HG03025 (cell line): ENCODE measurements around the gene PCDHB12.
"Not testable (repeated sequence)": the region's sequence is repeated elsewhere in the genome, so short reads cannot be mapped to it uniquely, and the experiment has no call there.

ENCODE experiments used
- ATAC-seq: cut with Tn5 transposase; IDR thresholded peaks from one replicate; pipeline ENCODE4 v1.9.1; 2021; ENCODE audit warnings: mild to moderate bottlenecking, moderate library complexity; ENCODE audit not compliant: unreplicated experiment, low FRiP score

The PCDHB12 gene

GRCh38 chr5:141208478-141208877 is at the start of gene PCDHB12:
PCDHB12 (plus strand) TSS chr5:141208719; CDS start chr5:141208908, 189 bp downstream.
- no peak for ATAC-seq

DNA sequence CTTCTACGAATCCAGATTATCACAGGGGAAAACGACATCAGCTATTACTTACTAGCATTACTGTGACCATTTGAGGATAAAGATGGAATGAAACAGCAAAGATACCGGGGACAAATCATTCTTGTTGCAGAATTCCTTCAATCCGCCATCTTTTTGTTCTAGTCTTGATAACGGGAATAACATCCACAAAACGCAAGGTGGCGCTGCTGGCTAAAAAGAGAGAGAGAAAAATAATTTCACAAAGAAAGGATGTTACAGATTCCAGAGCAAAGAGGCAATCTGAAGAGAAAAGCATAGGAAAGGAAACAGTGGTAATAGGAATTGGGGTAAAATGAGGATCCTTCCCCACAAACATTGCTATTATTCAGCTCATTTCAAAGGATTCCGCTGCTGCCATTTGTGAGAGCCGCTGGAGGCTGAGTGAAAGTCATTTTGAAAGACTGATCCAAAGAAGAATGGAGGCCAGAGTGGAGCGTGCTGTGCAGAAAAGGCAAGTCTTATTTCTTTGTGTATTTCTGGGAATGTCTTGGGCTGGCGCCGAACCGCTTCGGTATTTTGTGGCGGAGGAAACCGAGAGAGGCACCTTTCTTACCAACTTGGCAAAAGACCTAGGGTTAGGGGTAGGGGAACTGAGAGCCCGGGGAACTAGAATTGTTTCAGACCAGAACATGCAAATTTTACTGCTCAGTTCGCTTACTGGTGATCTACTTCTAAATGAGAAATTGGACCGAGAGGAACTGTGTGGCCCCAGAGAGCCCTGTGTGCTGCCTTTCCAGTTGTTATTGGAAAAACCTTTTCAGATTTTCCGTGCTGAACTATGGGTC is 35.9 kb upstream of the PCDHB12 start, which contains the start of gene PCDHB7:
Gene PCDHB7, plus strand, starts transcription at position 264 of the 824 bp plus-strand sequence. Its CDS starts 192 bp downstream, at position 456.
- ATAC-seq: no peak

DNA sequence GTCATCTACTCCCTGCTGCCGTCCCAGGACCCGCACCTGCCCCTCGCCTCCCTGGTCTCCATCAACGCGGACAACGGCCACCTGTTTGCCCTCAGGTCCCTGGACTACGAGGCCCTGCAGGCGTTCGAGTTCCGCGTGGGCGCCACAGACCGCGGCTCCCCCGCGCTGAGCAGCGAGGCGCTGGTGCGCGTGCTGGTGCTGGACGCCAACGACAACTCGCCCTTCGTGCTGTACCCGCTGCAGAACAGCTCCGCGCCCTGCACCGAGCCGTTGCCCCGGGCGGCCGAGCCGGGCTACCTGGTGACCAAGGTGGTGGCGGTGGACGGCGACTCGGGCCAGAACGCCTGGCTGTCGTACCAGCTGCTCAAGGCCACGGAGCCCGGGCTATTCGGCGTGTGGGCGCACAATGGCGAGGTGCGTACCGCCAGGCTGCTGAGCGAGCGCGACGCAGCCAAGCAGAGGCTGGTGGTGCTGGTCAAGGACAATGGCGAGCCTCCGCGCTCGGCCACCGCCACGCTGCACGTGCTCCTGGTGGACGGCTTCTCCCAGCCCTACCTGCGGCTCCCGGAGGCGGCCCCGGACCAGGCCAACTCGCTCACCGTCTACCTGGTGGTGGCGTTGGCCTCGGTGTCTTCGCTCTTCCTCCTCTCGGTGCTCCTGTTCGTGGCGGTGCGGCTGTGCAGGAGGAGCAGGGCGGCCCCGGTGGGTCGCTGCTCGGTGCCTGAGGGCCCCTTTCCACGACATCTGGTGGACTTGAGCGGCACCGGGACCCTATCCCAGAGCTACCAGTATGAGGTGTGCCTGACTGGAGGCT is 34.0 kb upstream of the PCDHB12 start:
- ATAC-seq: not testable (repeated sequence)

DNA sequence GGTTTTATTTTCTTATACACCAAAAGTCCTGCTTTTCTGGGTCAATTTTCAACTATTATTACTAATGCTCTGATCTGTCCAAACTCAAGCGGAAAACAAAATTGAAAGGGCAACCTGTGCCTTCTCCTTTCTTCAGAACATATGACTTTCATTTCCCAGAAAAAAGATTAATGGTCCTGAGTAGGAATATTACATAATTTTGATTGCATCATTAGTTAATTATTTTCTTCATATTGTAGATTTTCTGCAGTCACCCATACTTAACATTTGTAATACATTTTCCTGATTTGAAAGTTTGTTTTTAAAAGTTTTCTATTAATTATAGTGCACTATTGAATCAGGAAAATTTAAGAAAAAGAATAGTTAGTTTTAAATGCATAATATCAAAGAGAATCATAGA is 32.6 kb upstream of the PCDHB12 start:
- no peak for ATAC-seq

DNA sequence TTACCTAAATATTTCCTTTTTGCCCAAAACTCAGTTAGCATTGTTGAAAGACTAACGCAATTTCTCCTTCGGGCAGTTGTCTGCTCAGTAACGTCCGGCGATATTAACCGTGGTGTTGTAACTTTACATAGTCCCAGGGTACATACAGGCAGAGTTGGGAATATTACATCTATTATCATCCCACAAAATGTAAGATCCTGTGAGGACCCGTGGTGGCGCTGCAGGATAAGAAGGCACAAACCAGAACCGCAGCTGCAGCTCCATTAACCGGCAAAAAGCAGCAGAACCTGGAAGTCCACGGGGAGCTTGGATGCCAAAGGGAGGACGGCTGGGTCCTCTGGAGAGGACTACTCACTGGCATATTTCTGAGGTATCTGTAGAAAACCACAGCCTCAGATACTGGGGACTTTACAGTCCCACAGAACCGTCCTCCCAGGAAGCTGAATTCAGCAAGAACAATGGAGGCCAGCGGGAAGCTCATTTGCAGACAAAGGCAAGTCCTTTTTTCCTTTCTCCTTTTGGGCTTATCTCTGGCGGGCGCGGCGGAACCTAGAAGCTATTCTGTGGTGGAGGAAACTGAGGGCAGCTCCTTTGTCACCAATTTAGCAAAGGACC is 30.8 kb upstream of the PCDHB12 start, which contains the start of gene PCDHB8:
Gene PCDHB8, plus strand, starts transcription at position 214 of the 615 bp plus-strand sequence. Its CDS starts 245 bp downstream, at position 459.
- not testable (repeated sequence) for ATAC-seq

GRCh38 chr5:141179371-141179770 is 29.1 kb upstream of the PCDHB12 start:
- ATAC-seq: not testable (repeated sequence)

- ATAC-seq: not testable (repeated sequence)
These were observed 28.6 kb upstream of the PCDHB12 start for GRCh38 chr5:141179876-141180275.

DNA sequence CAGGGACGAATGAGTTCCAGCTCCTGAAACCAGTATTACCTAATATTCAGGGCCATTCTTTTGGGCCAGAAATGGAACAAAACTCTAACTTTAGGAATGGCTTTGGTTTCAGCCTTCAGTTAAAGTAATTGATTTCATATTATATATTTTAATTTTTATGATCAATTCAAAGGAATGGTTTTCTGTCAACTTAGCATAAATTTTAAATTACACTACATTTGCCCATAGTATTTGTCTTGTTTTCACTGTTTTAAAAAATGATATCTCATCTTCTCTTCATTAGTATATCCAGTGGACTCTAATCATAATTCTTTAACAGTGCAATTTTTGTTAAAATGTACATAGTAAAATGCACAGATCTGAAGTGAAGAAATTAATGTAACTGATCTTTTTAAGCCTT is 28.2 kb upstream of the PCDHB12 start:
- no peak for ATAC-seq

GRCh38 chr5:141182248-141182647 is 26.3 kb upstream of the PCDHB12 start, which contains the start of gene PCDHB16:
PCDHB16 (plus strand) TSS chr5:141182387; CDS start chr5:141182560, 173 bp downstream.
- ATAC-seq: no peak

DNA sequence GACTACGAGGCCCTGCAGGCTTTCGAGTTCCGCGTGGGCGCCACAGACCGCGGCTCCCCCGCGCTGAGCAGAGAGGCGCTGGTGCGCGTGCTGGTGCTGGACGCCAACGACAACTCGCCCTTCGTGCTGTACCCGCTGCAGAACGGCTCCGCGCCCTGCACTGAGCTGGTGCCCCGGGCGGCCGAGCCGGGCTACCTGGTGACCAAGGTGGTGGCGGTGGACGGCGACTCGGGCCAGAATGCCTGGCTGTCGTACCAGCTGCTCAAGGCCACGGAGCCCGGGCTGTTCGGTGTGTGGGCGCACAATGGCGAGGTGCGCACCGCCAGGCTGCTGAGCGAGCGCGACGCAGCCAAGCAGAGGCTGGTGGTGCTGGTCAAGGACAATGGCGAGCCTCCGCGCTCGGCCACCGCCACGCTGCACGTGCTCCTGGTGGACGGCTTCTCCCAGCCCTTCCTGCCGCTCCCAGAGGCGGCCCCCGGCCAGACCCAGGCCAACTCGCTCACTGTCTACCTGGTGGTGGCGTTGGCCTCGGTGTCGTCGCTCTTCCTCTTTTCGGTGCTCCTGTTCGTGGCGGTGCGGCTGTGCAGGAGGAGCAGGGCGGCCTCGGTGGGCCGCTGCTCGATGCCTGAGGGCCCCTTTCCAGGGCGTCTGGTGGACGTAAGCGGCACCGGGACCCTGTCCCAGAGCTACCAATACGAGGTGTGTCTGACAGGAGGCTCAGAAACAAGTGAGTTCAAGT is 24.2 kb upstream of the PCDHB12 start:
- not testable (repeated sequence) for ATAC-seq

DNA sequence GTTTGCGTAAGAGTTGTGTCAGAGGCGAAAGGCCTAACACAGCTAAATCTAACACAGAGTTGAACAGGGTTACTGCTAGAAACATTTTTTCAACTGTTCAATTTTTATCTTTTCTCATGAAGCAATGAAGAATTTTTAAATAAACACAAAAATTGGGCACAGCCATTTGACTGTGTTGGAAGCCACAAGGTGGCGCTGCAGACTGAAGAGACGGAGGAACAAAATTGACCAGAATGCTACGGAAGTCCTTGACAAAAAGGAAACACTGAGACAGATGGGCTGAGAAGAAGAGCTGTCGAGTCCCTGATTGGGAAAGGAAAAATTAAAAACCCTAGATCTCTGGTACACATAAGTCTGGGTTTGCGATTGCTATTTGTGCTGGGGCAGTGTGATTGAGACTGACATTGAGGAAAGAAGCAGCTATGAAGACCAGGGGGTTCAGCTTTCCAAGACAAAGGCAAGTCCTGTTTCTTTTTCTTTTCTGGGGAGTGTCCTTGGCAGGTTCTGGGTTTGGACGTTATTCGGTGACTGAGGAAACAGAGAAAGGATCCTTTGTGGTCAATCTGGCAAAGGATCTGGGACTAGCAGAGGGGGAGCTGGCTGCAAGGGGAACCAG is 21.5 kb upstream of the PCDHB12 start, which contains the start of gene PCDHB9:
Gene PCDHB9, plus strand, starts transcription at position 265 of the 616 bp plus-strand sequence. Its CDS starts 158 bp downstream, at position 423.
- ATAC-seq: no peak

DNA sequence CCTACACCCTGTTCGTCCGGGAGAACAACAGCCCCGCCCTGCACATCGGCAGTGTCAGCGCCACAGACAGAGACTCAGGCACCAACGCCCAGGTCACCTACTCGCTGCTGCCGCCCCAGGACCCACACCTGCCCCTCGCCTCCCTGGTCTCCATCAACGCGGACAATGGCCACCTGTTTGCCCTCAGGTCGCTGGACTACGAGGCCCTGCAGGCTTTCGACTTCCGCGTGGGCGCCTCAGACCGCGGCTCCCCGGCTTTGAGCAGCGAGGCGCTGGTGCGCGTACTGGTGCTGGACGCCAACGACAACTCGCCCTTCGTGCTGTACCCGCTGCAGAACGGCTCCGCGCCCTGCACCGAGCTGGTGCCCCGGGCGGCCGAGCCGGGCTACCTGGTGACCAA is 19.8 kb upstream of the PCDHB12 start:
- ATAC-seq: not testable (repeated sequence)

- not testable (repeated sequence) for ATAC-seq
These were observed 19.4 kb upstream of the PCDHB12 start for GRCh38 chr5:141189131-141189530.

DNA sequence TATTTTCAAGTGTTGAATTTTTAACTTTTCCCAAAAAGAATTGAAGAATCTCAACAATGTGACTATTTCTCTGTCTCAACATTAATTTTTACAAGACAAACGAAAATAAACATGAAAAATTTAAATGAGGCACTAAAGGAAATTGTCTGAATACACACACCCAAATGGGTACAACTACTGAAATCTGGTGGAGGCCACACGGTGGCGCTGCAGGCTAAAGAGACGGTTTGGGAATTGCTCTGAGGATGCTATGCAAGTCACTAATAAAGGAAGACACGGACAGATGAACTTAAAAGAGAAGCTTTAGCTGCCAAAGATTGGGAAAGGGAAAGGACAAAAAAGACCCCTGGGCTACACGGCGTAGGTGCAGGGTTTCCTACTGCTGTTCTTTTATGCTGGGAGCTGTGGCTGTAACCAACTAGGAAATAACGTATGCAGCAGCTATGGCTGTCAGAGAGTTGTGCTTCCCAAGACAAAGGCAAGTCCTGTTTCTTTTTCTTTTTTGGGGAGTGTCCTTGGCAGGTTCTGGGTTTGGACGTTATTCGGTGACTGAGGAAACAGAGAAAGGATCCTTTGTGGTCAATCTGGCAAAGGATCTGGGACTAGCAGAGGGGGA is 16.3 kb upstream of the PCDHB12 start, which contains the start of gene PCDHB10:
Gene PCDHB10, plus strand, starts transcription at position 244 of the 616 bp plus-strand sequence. Its CDS starts 200 bp downstream, at position 444.
- ATAC-seq: no peak

GRCh38 chr5:141194332-141194731 is 14.2 kb upstream of the PCDHB12 start:
- ATAC-seq: not testable (repeated sequence)

DNA sequence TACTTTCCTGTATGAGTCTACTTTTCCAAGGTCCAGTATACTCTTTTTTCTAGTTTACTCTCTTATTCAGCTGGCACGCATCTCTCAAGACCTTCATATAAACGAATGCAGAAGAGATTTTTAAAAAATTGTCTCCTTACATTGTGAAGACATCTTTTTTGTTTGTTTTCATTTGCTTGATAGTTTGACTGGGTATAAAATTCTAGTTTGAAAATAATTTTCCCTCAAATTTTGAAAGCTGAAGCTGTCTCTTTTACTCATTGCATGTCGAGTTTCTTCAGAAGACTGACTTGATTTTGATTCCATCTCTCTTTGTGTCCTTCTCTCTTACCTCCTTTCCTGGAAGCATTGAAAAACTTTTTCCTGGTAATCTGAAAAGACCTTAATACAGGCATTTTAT is 12.2 kb upstream of the PCDHB12 start:
- ATAC-seq: no peak

- ATAC-seq: no peak
These were observed 8.9 kb upstream of the PCDHB12 start, which contains the start of gene PCDHB11 for GRCh38 chr5:141199359-141200235. PCDHB11 (plus strand) TSS chr5:141199627; CDS start chr5:141199775, 148 bp downstream.

- not testable (repeated sequence) for ATAC-seq
These were observed 7.4 kb upstream of the PCDHB12 start for GRCh38 chr5:141201126-141201525.
